Activated naive CD8-positive, alpha-beta T cell (primary cell): ENCODE measurements around the gene MAP3K12.
A peak's percentile ranks its signal among the peaks of the same experiment; 100 is the strongest.

Experiments
- H3K27ac Mint-ChIP-seq: one replicate; pipeline ENCODE4 v1.8.0; 2021; ENCODE audit warnings: mixed read lengths
- H3K27me3 Mint-ChIP-seq: one replicate; pipeline ENCODE4 v1.8.0; 2021; ENCODE audit warnings: mixed read lengths
- H3K36me3 Mint-ChIP-seq: one replicate; pipeline ENCODE4 v1.8.0; 2021; ENCODE audit warnings: mixed read lengths
- H3K4me1 Mint-ChIP-seq: one replicate; pipeline ENCODE4 v1.8.0; 2021; ENCODE audit warnings: low read depth, mixed read lengths
- H3K4me3 Mint-ChIP-seq: one replicate; pipeline ENCODE4 v1.8.0; 2021; ENCODE audit warnings: mild to moderate bottlenecking, mixed read lengths
- H3K9me3 Mint-ChIP-seq: one replicate; pipeline ENCODE4 v1.8.0; 2021; ENCODE audit warnings: low read depth, mixed read lengths

Gene MAP3K12

GRCh38 chr12:53502983-53503728, 3.9 kb upstream of the MAP3K12 start:
- Mint-ChIP-seq H3K4me3 (peak overlapping the region; percentile 49), H3K9me3 (no peaks in the 10 kb centered on the region), H3K36me3 (no peaks in the 10 kb centered on the region), H3K27me3 (no peaks in the 10 kb centered on the region), H3K4me1 (peaks cover 27% of the 10 kb centered on the region), H3K27ac (no peak overlapping the region)

- peak overlapping the region; percentile 97 for H3K27ac Mint-ChIP-seq
- H3K9me3 Mint-ChIP-seq = no peaks in the 10 kb centered on the region
- H3K4me1 Mint-ChIP-seq = peaks cover 28% of the 10 kb centered on the region
- no peaks in the 10 kb centered on the region for H3K36me3 Mint-ChIP-seq
- H3K27me3 Mint-ChIP-seq = no peaks in the 10 kb centered on the region
- peak overlapping the region; percentile 96 for H3K4me3 Mint-ChIP-seq
Measured at GRCh38 chr12:53502331-53502730, 3.1 kb upstream of the MAP3K12 start.

- Mint-ChIP-seq H3K27ac (peak overlapping the region; percentile 97), H3K9me3 (no peaks in the 10 kb centered on the region), H3K27me3 (no peaks in the 10 kb centered on the region), H3K4me3 (peak overlapping the region; percentile 96), H3K36me3 (no peaks in the 10 kb centered on the region), H3K4me1 (peaks cover 31% of the 10 kb centered on the region)
Measured at GRCh38 chr12:53501615-53502181, 2.4 kb upstream of the MAP3K12 start.

GRCh38 chr12:53500776-53501614, 1.7 kb upstream of the MAP3K12 start, which contains the start of gene TARBP2:
Gene TARBP2, plus strand, starts transcription at chr12:53501283. Its CDS starts 126 bp downstream, at chr12:53501409.
- peak within 1 kb of the TSS; percentile 96 for H3K4me3 Mint-ChIP-seq
- H3K9me3 Mint-ChIP-seq = no peaks in the 10 kb centered on the region
- H3K36me3 Mint-ChIP-seq = no peaks in the 10 kb centered on the region
- H3K27me3 Mint-ChIP-seq = no peaks in the 10 kb centered on the region
- peak within 1 kb of the TSS; percentile 97 for H3K27ac Mint-ChIP-seq
- peaks cover 34% of the 10 kb centered on the region for H3K4me1 Mint-ChIP-seq

DNA sequence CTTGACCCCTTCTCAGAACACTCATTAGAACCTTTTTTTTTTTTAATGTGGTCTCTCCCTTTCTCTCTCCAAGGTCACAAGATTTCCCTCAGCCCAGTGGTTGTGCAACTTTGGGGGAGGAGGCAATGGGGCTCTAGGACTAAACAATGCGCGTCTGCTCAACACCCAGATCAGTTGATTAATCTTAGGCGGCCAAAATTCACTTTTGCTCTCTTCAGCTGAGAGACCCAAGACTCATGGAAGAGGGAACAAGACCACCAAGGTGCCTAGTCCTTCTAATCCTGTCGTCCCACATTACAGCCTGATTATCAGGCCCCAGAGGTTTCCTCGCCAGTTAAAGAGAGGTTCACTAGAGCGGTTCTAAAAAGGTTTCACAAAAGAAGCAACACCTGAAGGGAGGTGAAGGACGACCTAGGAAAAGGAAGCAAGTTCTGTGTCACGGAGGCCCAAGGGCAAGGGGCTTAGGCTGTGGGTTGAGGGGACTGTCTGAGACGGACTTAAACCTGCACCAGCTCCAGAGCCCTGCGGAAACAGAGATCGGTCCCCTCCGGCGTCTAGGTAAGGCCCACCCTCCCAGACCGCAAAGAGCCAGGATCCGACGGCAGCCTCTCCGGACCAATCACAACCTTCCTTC, 1.0 kb upstream of the MAP3K12 start:
- Mint-ChIP-seq H3K36me3 (no peaks in the 10 kb centered on the region), H3K4me3 (peak overlapping the region; percentile 96), H3K4me1 (peaks cover 34% of the 10 kb centered on the region), H3K27me3 (no peaks in the 10 kb centered on the region), H3K9me3 (no peaks in the 10 kb centered on the region), H3K27ac (peak overlapping the region; percentile 97)

- no peaks in the 10 kb centered on the region for H3K36me3 Mint-ChIP-seq
- H3K27ac Mint-ChIP-seq = peak overlapping the region; percentile 61
- peaks cover 44% of the 10 kb centered on the region for H3K4me1 Mint-ChIP-seq
- no peaks in the 10 kb centered on the region for H3K27me3 Mint-ChIP-seq
- H3K4me3 Mint-ChIP-seq = peak overlapping the region; percentile 89
- H3K9me3 Mint-ChIP-seq = no peaks in the 10 kb centered on the region
Measured at GRCh38 chr12:53498235-53498630, 1.0 kb downstream of the MAP3K12 start.

DNA sequence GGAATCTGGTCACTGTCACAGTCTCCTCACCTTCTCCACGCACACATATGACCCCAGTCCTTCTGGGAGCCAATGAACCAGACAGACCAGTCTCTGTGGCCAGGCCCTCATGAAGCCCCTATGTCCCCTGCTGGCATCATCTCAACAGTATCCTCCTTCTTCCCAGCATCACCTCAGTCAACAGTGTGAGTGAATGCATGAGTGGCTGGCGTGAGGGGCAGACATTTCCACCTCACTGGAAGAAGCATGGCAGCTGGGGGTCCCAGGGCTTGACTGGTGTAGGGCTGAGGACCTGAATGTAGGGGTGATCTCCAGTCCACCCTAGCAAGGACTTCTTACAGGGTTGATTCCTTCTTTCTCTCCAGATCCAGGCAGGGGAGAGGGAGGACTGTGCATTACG, 1.8 kb downstream of the MAP3K12 start:
- Mint-ChIP-seq H3K4me3 (peak overlapping the region; percentile 20), H3K27ac (no peak overlapping the region), H3K27me3 (no peaks in the 10 kb centered on the region), H3K36me3 (no peaks in the 10 kb centered on the region), H3K9me3 (no peaks in the 10 kb centered on the region), H3K4me1 (peaks cover 47% of the 10 kb centered on the region)

GRCh38 chr12:53496752-53497032, 2.6 kb downstream of the MAP3K12 start:
- no peaks in the 10 kb centered on the region for H3K9me3 Mint-ChIP-seq
- peaks cover 48% of the 10 kb centered on the region for H3K4me1 Mint-ChIP-seq
- H3K27me3 Mint-ChIP-seq = no peaks in the 10 kb centered on the region
- no peak overlapping the region for H3K27ac Mint-ChIP-seq
- no peak overlapping the region for H3K4me3 Mint-ChIP-seq
- H3K36me3 Mint-ChIP-seq = no peaks in the 10 kb centered on the region

DNA sequence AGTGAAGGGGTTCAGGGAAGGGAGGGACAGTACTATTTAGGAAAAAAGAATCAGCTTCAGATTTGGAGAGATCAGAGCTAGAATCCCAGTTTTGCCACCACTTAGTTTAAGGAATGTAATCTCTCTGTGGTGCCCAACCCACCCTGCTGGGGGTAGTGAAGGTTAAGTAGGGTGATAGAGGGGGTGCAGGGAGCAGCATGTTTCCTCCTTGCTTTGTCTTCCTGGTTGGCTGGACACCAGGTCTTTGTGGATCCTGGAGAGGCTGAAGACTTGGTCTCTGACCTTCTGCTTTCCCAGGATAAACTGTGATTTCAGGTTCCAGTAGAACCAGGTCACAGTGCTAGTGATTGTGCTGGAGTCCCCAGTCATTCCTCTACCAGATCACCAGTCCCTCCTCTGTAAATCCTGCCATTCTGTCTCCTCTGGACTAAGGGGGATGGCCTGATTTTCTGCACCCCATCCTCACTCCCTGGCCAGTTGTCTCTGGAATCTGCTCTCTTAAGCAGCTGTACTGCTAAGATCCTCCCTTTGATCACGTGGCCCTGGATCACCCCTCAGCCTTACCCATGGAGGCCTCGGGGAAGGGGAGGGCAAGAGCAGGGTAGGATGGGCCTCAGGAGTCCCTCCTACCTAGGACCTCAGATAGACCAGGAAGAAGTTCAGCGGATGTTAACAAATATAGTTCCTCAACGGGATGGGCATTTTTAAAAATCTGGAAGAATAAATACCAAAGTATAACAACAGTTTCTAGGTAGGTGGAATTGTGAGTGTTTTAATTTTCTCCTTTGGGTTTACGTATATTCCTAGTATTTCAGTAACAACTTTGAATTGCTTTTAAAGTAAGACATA, 3.1 kb downstream of the MAP3K12 start:
- no peaks in the 10 kb centered on the region for H3K9me3 Mint-ChIP-seq
- H3K27ac Mint-ChIP-seq = no peak overlapping the region
- H3K27me3 Mint-ChIP-seq = no peaks in the 10 kb centered on the region
- H3K36me3 Mint-ChIP-seq = no peaks in the 10 kb centered on the region
- H3K4me3 Mint-ChIP-seq = no peak overlapping the region
- peaks cover 48% of the 10 kb centered on the region for H3K4me1 Mint-ChIP-seq

DNA sequence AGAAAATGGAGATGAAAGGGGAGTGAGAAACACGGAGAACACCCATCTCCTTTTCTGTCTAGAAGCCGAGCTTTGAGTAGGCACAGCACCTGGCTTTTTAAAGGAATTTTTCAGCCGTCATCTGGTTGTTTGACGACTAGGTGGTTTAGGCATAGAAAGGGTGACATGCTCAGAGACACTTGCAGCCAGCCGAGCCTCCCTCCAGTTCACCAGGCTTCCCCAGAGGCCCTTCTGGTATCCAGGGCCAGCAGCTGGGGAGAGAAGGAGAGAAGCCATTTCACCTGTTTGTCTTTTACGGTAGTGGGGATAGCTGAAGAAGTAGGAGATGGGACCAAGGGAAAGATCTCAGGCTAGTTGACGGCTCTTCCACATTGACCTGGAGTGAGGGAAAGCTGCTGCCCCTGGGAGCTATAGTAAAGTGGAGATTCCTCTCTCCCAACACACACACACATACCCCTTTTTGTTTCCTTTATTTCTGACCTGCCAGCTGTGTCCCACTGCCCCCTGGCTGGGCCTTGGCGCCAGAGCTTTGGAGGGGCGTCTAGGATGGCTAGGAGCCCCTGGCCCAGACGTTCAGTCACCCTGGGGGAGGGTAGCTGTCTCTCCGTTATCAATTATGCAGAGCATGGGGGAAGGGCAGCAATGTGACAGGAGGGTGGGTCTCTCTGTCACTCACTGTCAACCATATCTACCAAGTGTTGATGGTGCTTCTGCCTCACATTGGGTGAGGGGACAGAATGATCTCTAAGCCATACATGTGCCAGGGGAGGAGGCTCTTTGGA, 5.5 kb downstream of the MAP3K12 start:
- Mint-ChIP-seq H3K4me3 (peak overlapping the region; percentile 91), H3K4me1 (peaks cover 39% of the 10 kb centered on the region), H3K27ac (peak overlapping the region; percentile 89), H3K9me3 (no peaks in the 10 kb centered on the region), H3K36me3 (no peaks in the 10 kb centered on the region), H3K27me3 (no peaks in the 10 kb centered on the region)

- H3K4me1 Mint-ChIP-seq = peaks cover 32% of the 10 kb centered on the region
- no peaks in the 10 kb centered on the region for H3K36me3 Mint-ChIP-seq
- peak overlapping the region; percentile 91 for H3K4me3 Mint-ChIP-seq
- H3K27ac Mint-ChIP-seq = peak overlapping the region; percentile 89
- no peaks in the 10 kb centered on the region for H3K9me3 Mint-ChIP-seq
- no peaks in the 10 kb centered on the region for H3K27me3 Mint-ChIP-seq
Measured at GRCh38 chr12:53492830-53493609, 6.2 kb downstream of the MAP3K12 start.

GRCh38 chr12:53492188-53492587, 7.1 kb downstream of the MAP3K12 start:
- no peaks in the 10 kb centered on the region for H3K27me3 Mint-ChIP-seq
- H3K9me3 Mint-ChIP-seq = no peaks in the 10 kb centered on the region
- peaks cover 30% of the 10 kb centered on the region for H3K4me1 Mint-ChIP-seq
- H3K36me3 Mint-ChIP-seq = no peaks in the 10 kb centered on the region
- H3K27ac Mint-ChIP-seq = peak overlapping the region; percentile 86
- peak overlapping the region; percentile 91 for H3K4me3 Mint-ChIP-seq

- H3K9me3 Mint-ChIP-seq = no peaks in the 10 kb centered on the region
- no peak overlapping the region for H3K4me3 Mint-ChIP-seq
- no peaks in the 10 kb centered on the region for H3K27me3 Mint-ChIP-seq
- H3K27ac Mint-ChIP-seq = peak overlapping the region; percentile 50
- no peaks in the 10 kb centered on the region for H3K36me3 Mint-ChIP-seq
- peaks cover 24% of the 10 kb centered on the region for H3K4me1 Mint-ChIP-seq
Measured at GRCh38 chr12:53489242-53489864, 9.9 kb downstream of the MAP3K12 start.
